SH-SY5Y (cell line): ENCODE measurements around the gene MRPL21.

ENCODE experiments used
- GATA2 ChIP-seq: IDR thresholded peaks from 2 replicates; pipeline ENCODE4 v1.6.1; 2011; ENCODE audit warnings: mild to moderate bottlenecking, low read depth, low read length
- GATA3 ChIP-seq: IDR thresholded peaks from 2 replicates; pipeline ENCODE4 v1.6.1; 2011; ENCODE audit warnings: low read depth, mild to moderate bottlenecking, low read length, moderate library complexity

GRCh38 chr11:68929135-68929534 lies 25.5 kb upstream of the MRPL21 start:
- TF ChIP-seq GATA3 (no peak), GATA2 (no peak)
